ENCODE results near the gene RNF40. TPM values are rescaled to one million over a fixed set of nuclear protein-coding genes. Genes with fewer than 3 reads are reported as not detected.

Gene RNF40
- total and polyA plus RNA-seq, 2 of the 8 experiments (the other 6 are each of a cell fraction or from before 2014, with no cell fraction given), result 38.5 to 68.7 TPM

DNA sequence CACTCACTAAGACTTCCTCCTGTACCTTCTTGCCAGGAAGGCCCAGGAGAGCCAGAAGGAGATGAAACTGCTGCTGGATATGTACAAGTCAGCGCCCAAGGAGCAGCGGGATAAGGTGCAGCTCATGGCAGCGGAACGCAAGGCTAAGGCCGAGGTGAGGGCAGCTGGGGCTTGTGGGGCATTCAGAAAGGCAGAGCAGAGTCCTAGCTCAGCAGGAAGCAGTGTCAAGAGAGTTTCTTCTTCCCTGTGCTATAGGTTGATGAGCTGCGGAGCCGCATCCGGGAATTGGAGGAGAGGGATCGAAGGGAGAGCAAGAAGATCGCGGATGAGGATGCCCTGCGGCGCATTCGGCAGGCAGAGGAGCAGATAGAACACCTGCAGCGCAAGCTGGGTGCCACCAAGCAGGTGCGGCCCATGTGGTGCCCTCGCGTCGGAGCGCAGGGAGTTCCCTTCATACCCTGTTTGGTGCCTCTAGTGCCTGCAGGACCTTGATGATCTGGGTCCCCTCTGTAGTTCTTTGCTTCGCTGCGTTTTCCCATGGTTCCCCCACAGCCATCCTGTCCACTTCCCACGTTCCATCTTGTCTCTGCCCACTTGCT lies 6.6 kb downstream of the RNF40 start (continued):
- TF ChIP-seq, protein P1, sequence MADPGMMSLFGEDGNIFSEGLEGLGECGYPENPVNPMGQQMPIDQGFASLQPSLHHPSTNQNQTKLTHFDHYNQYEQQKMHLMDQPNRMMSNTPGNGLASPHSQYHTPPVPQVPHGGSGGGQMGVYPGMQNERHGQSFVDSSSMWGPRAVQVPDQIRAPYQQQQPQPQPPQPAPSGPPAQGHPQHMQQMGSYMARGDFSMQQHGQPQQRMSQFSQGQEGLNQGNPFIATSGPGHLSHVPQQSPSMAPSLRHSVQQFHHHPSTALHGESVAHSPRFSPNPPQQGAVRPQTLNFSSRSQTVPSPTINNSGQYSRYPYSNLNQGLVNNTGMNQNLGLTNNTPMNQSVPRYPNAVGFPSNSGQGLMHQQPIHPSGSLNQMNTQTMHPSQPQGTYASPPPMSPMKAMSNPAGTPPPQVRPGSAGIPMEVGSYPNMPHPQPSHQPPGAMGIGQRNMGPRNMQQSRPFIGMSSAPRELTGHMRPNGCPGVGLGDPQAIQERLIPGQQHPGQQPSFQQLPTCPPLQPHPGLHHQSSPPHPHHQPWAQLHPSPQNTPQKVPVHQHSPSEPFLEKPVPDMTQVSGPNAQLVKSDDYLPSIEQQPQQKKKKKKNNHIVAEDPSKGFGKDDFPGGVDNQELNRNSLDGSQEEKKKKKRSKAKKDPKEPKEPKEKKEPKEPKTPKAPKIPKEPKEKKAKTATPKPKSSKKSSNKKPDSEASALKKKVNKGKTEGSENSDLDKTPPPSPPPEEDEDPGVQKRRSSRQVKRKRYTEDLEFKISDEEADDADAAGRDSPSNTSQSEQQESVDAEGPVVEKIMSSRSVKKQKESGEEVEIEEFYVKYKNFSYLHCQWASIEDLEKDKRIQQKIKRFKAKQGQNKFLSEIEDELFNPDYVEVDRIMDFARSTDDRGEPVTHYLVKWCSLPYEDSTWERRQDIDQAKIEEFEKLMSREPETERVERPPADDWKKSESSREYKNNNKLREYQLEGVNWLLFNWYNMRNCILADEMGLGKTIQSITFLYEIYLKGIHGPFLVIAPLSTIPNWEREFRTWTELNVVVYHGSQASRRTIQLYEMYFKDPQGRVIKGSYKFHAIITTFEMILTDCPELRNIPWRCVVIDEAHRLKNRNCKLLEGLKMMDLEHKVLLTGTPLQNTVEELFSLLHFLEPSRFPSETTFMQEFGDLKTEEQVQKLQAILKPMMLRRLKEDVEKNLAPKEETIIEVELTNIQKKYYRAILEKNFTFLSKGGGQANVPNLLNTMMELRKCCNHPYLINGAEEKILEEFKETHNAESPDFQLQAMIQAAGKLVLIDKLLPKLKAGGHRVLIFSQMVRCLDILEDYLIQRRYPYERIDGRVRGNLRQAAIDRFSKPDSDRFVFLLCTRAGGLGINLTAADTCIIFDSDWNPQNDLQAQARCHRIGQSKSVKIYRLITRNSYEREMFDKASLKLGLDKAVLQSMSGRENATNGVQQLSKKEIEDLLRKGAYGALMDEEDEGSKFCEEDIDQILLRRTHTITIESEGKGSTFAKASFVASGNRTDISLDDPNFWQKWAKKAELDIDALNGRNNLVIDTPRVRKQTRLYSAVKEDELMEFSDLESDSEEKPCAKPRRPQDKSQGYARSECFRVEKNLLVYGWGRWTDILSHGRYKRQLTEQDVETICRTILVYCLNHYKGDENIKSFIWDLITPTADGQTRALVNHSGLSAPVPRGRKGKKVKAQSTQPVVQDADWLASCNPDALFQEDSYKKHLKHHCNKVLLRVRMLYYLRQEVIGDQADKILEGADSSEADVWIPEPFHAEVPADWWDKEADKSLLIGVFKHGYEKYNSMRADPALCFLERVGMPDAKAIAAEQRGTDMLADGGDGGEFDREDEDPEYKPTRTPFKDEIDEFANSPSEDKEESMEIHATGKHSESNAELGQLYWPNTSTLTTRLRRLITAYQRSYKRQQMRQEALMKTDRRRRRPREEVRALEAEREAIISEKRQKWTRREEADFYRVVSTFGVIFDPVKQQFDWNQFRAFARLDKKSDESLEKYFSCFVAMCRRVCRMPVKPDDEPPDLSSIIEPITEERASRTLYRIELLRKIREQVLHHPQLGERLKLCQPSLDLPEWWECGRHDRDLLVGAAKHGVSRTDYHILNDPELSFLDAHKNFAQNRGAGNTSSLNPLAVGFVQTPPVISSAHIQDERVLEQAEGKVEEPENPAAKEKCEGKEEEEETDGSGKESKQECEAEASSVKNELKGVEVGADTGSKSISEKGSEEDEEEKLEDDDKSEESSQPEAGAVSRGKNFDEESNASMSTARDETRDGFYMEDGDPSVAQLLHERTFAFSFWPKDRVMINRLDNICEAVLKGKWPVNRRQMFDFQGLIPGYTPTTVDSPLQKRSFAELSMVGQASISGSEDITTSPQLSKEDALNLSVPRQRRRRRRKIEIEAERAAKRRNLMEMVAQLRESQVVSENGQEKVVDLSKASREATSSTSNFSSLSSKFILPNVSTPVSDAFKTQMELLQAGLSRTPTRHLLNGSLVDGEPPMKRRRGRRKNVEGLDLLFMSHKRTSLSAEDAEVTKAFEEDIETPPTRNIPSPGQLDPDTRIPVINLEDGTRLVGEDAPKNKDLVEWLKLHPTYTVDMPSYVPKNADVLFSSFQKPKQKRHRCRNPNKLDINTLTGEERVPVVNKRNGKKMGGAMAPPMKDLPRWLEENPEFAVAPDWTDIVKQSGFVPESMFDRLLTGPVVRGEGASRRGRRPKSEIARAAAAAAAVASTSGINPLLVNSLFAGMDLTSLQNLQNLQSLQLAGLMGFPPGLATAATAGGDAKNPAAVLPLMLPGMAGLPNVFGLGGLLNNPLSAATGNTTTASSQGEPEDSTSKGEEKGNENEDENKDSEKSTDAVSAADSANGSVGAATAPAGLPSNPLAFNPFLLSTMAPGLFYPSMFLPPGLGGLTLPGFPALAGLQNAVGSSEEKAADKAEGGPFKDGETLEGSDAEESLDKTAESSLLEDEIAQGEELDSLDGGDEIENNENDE (IDR thresholded peaks at IDR 0.05; ENCODE audit: insufficient replicate concordance, low read length), result no peak
- TF ChIP-seq TAF1 (IDR thresholded peaks at IDR 0.05; ENCODE audit: low read depth, low read length), result no peak
- TF ChIP-seq CBX8 (IDR thresholded peaks at IDR 0.05; ENCODE audit: borderline replicate concordance, low read depth, low read length), result no peak
- no peak for TF ChIP-seq BACH1 (IDR thresholded peaks at IDR 0.05; ENCODE audit: low read length)
- no peak for TF ChIP-seq GTF2F1 (IDR thresholded peaks at IDR 0.05; ENCODE audit: borderline replicate concordance, low read depth, low read length)
- no peak for TF ChIP-seq JUN (IDR thresholded peaks at IDR 0.05; ENCODE audit: low read depth, low read length)
- TF ChIP-seq NRF1 (IDR thresholded peaks at IDR 0.05; ENCODE audit: low read depth, low read length), result no peak
- no peak for TF ChIP-seq HDAC2 (IDR thresholded peaks at IDR 0.05; ENCODE audit: borderline replicate concordance in 1 of 2, low read depth in 2 of 2, low read length in 2 of 2)
- no peak for TF ChIP-seq CBX5 (IDR thresholded peaks at IDR 0.05; ENCODE audit: low read depth, low read length)
- TF ChIP-seq FOSL1 (IDR thresholded peaks at IDR 0.05; ENCODE audit: insufficient read depth, low read depth, low read length), result no peak

Measured in H1 (cell line).